ENCODE results near the gene CHST14.

GRCh38 chr15:40440743-40441564 is 29.8 kb upstream of the CHST14 start, which contains the start of gene BAHD1:
- TF ChIP-seq, protein P1, sequence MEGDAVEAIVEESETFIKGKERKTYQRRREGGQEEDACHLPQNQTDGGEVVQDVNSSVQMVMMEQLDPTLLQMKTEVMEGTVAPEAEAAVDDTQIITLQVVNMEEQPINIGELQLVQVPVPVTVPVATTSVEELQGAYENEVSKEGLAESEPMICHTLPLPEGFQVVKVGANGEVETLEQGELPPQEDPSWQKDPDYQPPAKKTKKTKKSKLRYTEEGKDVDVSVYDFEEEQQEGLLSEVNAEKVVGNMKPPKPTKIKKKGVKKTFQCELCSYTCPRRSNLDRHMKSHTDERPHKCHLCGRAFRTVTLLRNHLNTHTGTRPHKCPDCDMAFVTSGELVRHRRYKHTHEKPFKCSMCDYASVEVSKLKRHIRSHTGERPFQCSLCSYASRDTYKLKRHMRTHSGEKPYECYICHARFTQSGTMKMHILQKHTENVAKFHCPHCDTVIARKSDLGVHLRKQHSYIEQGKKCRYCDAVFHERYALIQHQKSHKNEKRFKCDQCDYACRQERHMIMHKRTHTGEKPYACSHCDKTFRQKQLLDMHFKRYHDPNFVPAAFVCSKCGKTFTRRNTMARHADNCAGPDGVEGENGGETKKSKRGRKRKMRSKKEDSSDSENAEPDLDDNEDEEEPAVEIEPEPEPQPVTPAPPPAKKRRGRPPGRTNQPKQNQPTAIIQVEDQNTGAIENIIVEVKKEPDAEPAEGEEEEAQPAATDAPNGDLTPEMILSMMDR (IDR thresholded peaks at IDR 0.05 in 8 of 11, conservative IDR thresholded peaks at IDR 0.05 in 3 of 11) = peak in 3 of 11 experiments; percentile 16 to 44 (median 31)
- no peak for TF ChIP-seq POLR2A (IDR thresholded peaks at IDR 0.05)
